HG03097 (cell line): ENCODE measurements around the gene HCN4.

Source experiments
- ATAC-seq: cut with Tn5 transposase; IDR thresholded peaks from one replicate; pipeline ENCODE4 v1.9.1; 2021; ENCODE audit not compliant: unreplicated experiment, low FRiP score

The HCN4 gene

DNA sequence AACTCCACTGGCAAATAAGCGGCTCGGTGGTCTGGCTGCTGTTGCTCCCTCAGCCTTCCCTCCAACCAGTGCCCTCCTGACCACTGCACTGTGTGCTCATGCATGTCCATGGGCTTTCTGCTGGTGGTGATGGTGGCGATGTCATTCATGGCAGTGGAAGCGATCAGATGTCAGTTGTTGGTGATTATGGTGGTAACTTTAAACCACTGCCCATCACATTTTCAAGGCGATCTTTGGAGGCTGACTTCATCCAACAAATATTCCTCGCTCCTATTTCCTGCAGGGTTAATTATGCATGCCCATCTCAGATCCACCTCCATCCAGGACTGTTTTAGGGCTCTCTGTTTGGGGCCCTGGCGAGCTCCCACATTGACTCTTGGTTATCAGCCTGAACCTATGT is 13.4 kb upstream of the HCN4 start:
- ATAC-seq, result no peak

DNA sequence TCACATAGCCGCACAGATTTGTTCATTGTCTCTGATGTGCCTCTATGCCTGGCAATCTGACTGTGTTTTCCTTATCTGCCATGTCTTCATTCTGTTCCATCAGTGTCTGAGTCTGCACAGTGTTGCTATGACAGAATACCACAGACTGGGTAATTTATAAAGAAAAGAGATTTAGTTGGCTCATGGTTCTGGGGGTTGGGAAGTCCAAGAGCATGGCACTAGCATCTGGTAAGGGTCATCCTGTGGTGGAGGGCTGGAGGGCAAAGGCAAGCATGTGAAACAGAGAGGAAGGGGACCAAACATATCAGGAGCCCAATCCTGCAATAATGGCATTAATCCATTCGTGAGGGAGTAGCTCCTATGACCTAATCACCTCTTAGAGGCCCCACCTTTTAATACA is 11.9 kb upstream of the HCN4 start:
- ATAC-seq, result no peak

DNA sequence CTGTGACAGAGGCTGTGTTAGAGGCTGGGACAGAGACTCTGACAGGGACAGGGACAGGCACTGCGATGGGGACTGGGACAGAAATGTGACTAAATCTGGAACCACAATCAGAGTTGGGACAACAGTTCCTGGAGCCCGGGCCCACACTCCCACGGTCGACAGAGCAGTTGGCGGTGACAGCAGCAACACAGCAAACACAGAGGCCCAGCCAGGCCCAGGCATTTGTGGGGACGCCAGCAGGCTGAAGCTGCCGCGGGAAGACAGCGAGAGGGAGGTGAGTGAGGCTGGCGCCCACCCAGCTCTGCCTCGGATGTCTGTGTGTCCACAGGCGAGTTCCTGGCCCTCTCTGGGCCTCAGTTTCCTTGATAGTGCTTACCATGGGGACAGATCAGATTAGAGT is 9.3 kb upstream of the HCN4 start:
- ATAC-seq, result no peak

GRCh38 chr15:73375755-73376305 is 7.1 kb upstream of the HCN4 start:
- ATAC-seq, result no peak

- no peak for ATAC-seq
Measured at GRCh38 chr15:73375012-73375411, 6.3 kb upstream of the HCN4 start.

- ATAC-seq, result no peak
Measured at GRCh38 chr15:73374604-73375003, 5.8 kb upstream of the HCN4 start.

- ATAC-seq, result no peak
Measured at GRCh38 chr15:73373221-73373620, 4.5 kb upstream of the HCN4 start.

DNA sequence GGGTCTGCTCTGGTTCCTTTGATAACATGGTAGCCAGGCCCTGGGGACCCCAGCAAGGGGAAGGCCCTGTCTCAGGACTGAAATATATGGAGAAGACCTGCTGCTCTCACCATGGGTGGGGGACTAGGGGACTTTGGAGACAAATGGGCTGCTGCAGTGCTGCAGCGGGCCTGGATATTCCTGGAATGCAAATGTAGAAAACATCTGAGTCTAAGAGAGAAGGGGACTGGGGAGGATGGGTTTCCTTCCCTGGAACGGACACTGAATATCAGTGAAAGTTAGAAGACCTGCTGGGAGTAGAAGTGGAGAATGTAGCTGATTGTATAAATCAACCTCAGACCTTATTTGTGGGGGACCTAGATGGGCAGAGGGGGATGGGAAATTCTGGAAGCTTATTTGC is 3.1 kb upstream of the HCN4 start:
- ATAC-seq, result no peak

- no peak for ATAC-seq
Measured at GRCh38 chr15:73370151-73370550, 1.4 kb upstream of the HCN4 start.

- ATAC-seq, result no peak
Measured at GRCh38 chr15:73369154-73369694, 466 bp upstream of the HCN4 start.

DNA sequence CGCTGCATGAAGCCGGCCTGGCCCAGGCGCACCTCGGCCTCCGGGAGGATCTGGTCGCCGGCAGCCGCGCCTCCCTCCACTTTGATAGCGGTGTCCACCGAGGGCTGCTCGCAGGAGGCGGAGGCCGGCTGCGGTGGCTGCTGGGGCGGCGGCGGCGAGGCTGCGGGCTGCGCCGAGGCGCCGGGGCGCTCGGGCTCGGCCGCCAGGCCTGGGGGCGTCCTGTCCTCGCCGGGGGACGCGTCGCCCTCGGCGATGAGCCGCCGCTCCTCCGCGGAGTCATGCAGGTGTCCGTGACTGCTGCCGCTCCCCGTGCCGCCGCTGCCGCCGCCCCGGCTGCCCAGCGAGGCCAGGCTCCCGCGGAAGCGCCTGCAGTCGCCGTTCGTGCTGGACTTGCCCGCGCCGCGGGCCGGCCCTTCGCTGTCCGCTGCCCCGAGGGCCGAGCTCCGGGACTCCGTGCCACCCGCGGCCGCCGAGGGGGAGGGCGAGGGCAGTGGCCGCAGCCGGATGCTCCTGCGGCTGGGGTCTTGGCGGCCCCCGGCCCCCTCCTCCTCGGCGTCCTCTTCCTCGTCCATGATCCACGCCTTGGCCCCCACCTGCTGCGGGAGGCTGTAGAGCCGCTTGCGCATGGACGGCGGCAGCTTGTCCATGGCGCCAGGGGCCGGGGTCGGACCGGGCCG is 996 bp downstream of the HCN4 start:
- ATAC-seq, result no peak

DNA sequence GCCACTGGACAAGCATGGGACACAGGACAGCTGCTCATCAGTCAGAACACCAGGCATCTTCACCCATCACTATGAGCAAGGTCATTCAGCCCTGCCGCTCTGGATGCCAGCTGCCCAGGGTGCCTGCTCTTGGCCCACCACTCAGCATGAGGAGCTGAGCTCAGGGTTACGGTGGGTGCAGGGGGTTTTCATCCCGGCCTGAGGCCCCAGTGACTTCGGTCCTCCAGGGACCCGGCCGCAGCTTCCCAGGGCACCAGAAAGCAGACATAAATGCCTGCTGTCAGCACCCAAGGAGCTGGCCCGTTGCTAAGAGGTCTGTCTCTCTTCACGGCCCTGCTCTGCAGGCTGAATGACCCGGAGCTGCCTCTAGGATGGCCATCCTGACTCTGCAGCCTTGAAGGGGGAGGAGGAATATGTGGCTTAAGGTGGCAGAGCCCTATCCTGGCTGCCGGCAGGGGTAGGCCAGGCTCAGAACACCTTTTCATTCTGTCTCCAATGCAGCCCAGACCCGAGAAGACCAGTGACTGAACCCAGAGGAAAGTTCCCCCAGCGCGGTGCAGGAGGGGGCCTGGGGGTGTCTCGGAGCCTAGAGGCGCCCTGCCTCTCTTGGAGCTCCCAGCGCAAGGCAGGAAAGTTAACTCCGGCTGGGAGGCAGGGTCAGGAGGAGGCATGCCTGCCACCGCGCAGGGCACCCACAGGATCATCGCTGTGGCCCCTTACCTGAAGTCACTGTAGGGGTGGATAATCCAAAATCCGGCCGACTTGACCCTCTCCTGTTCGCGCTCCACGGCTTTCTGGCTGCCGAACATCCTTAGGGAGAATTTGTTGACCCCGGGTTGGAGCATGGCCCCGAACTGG is 1.8 kb downstream of the HCN4 start:
- ATAC-seq, result no peak

- no peak for ATAC-seq
Measured at GRCh38 chr15:73364070-73364469, 4.7 kb downstream of the HCN4 start.

DNA sequence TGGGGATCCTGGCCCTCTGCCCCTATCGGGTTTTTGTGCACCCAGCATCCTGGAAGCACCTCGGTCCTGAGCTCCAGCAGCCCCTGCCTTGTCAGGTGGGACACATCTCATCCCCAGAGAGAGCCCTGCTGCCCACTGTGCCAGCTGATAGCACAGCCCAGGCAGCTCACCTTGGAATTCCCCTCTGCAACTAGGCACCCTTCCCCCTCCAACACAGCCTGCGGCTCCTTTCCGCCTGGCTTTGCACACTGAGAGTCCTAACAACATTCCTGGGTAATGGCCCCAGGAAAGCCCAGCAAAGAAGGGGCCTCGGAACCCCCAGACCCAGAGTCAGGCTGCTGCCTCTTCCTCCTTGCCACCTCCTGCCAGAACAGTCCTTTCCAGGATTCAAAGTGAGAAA is 5.9 kb downstream of the HCN4 start:
- ATAC-seq, result no peak

DNA sequence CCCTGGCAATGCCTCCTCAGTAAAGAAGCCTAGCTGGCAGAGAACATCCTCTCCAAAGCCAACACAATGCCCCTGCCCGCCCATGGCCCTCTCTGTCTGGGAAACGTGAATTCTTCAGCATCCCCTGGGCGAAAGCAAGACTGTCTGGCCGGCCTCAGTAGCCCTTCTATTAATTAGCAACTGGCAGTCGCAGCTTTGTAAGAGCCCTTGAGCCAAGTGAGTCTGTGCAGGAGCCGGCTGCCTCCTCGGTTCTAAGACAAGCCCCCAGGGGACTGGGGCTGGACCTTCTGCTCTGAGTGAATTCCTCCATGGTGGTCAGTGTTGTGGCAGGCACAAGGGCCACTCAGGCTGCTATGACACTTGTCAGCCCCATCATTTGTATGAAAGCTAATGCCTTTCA is 7.4 kb downstream of the HCN4 start:
- ATAC-seq, result no peak

DNA sequence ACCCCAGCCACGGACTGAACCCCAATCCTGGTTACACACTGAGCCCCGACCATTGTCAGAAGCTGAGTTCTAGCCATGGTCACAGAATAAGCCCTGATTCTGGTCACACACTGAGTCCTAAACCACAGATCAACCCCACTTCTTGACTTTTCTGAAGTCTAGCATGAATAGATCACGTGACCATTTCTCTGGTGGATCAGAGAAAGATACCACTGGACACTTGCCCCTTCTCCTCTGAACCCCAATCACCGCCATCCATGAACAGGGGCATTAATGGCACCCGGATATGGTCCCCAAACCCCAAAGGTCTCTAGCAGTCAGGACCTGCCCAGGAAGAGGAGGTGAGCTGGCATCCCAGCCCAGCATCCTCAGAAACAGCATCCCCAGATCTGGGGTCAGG is 9.1 kb downstream of the HCN4 start:
- no peak for ATAC-seq

DNA sequence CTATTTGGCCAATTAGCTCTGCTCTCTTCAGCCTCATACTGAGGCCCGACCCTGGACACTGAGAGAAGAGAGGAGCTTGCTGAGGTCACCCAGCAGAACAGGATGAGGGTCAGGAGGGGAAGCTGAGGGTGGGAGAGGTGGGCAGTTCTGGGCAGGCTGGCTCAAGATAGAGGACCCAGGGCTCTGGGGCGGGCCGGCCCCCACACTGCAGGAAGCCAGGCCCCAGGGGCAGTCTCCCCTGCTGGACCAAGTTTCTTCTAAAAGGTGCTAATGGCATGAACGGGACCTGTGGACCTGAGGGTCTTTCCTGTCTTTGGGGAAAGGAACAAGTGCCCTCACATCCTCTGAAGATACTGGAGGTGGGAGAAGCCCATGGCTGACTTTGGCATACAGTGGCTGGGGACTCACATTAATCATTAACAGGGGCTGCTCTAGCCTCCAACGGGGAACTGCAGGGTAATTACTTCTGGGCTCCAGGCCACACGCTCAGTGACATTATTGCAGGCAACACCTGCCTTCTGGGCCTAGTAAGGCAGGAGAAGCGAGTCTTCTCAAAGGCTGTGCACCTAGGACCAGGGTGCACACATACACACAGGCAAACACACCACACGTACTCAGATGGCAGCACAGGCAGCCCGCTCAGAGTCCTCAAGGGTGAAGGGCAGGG is 10.6 kb downstream of the HCN4 start:
- ATAC-seq, result no peak

GRCh38 chr15:73355612-73356265 is 13.0 kb downstream of the HCN4 start:
- no peak for ATAC-seq

DNA sequence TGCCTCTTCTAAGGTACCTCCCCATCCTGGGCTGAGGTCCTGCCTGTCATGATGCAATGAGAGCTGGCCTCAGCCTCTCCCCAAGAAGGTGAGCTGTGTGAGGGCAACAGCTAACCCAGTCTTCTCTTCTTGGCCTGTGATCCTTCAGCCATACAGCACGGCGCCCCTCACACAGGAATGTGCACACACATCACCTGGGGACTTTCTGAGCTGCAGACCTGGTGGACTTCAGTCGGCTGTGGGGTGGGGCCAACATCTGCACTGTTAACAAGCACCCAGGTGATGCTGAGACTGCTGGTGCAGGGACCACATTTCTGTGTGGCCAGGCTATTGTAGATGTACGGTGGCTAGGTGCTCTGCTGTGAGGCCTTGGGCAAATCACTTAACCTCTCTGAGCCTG is 14.5 kb downstream of the HCN4 start:
- ATAC-seq, result no peak

- ATAC-seq, result no peak
Measured at GRCh38 chr15:73353734-73354133, 15.0 kb downstream of the HCN4 start.

GRCh38 chr15:73352082-73352481 is 16.7 kb downstream of the HCN4 start:
- ATAC-seq, result no peak
